A549 (cell line): ENCODE results near the gene NUFIP1. TPM values are rescaled to one million over a fixed set of nuclear protein-coding genes. Genes with fewer than 3 reads are reported as not detected.

Experiments used
- ATAC-seq, 2 experiments: fragments of 200-7000 bp in 1 of 2; fragments of >200 bp in 1 of 2; cut with Nextera tagmentation in 1 of 2; cut with Tn5 transposase in 1 of 2; 3 replicates each; pipeline versions ENCODE4 v1.8.0 to v1.9.1; 2018 to 2020; ENCODE audit warnings: mild to moderate bottlenecking in 1 of 2, moderate library complexity in 1 of 2
- CTCF ChIA-PET: fragments of 300-600 bp; sonication (Branson Sonifier 250); formaldehyde crosslinking; extraction: SDS; loops from one replicate; lab custom pipeline; 2021; ENCODE audit warnings: antibody characterized with exemption, inconsistent platforms; lab: Yijun Ruan, JAX
- POLR2A ChIA-PET: fragments of 350-600 bp; formaldehyde crosslinking; extraction: SDS; loops from one replicate; lab custom pipeline; 2021; ENCODE audit warnings: antibody characterized with exemption, inconsistent platforms; lab: Yijun Ruan, JAX
- DNase-seq, 2 experiments: peaks; one replicate each; pipeline versions ENCODE4 v3.0.0 to v3.0.0-alpha.2; 2011 to 2016; ENCODE audit warnings: low read depth in 1 of 2, low spot score in 1 of 2
- FAIRE-seq: peaks from 2 replicates; lab custom pipeline; 2011; peaks lifted over from hg19 to GRCh38; lab: Jason Lieb, UNC
- H3K27ac ChIP-seq, 2 experiments: fragments of >200 bp; sonication (Bioruptor Twin); formaldehyde crosslinking; 3 replicates each; pipeline ENCODE4 v1.5.1; 2016 to 2017
- H3K4me1 ChIP-seq: fragments of >200 bp; sonication (Bioruptor Twin); formaldehyde crosslinking; 3 replicates; pipeline ENCODE4 v1.6.1; 2016
- H3K4me2 ChIP-seq: fragments of >200 bp; sonication (Bioruptor Twin); formaldehyde crosslinking; 3 replicates; pipeline ENCODE4 v1.6.1; 2016
- H3K4me3 ChIP-seq: fragments of >200 bp; sonication (Bioruptor Twin); formaldehyde crosslinking; 3 replicates; pipeline ENCODE4 v1.5.1; 2016
- H3K9me3 ChIP-seq: fragments of >200 bp; sonication (Bioruptor Twin); formaldehyde crosslinking; 3 replicates; pipeline ENCODE4 v1.6.1; 2016
- CBX2 ChIP-seq: fragments of 200-600 bp; sonication (generic); IDR thresholded peaks from 2 replicates; pipeline ENCODE4 v1.6.1; 2016; ENCODE audit warnings: low read depth, mild to moderate bottlenecking, borderline replicate concordance
- CEBPB ChIP-seq, 2 experiments: fragments of >200 bp in 1 of 2; sonication (Bioruptor Twin) in 1 of 2; formaldehyde crosslinking in 1 of 2; IDR thresholded peaks; 2 replicates each; pipeline ENCODE4 v1.6.1; 2012 to 2016
- FOSB ChIP-seq: fragments of 250-450 bp; sonication (Bioruptor Pico); IDR thresholded peaks from 2 replicates; pipeline ENCODE4 v1.5.0; 2020; ENCODE audit warnings: mild to moderate bottlenecking, moderate library complexity
- FOSL2 ChIP-seq, 2 experiments: fragments of 450-650 bp in 1 of 2; fragments of >200 bp in 1 of 2; sonication (Bioruptor Twin) in 1 of 2; formaldehyde crosslinking; IDR thresholded peaks; 2 replicates each; pipeline versions ENCODE4 v1.5.0 to v1.6.1; 2016 to 2020; ENCODE audit warnings: mild to moderate bottlenecking in 1 of 2, moderate library complexity in 1 of 2
- HEYL ChIP-seq: fragments of 250-450 bp; sonication (Bioruptor Pico); IDR thresholded peaks from 2 replicates; pipeline ENCODE4 v1.8.0; 2021; ENCODE audit warnings: mild to moderate bottlenecking, moderate library complexity
- HOXA7 ChIP-seq: fragments of 250-450 bp; sonication (Bioruptor Pico); IDR thresholded peaks from 2 replicates; pipeline ENCODE4 v1.5.0; 2020; ENCODE audit warnings: mild to moderate bottlenecking, moderate library complexity
- HOXB5 ChIP-seq: fragments of 250-450 bp; sonication (Bioruptor Pico); IDR thresholded peaks from 2 replicates; pipeline ENCODE4 v1.5.0; 2020; ENCODE audit warnings: mild to moderate bottlenecking, moderate library complexity
- KDM1A ChIP-seq: fragments of 200-600 bp; sonication (generic); IDR thresholded peaks from 2 replicates; pipeline ENCODE4 v1.6.1; 2016; ENCODE audit warnings: low read depth, mild to moderate bottlenecking
- KDM5A ChIP-seq: fragments of 200-600 bp; sonication (generic); IDR thresholded peaks from 2 replicates; pipeline ENCODE4 v1.6.1; 2016; ENCODE audit warnings: antibody characterized with exemption, mild to moderate bottlenecking
- MAFK ChIP-seq: fragments of 450-650 bp; IDR thresholded peaks from 2 replicates; pipeline ENCODE4 v1.6.1; 2014; ENCODE audit not compliant: partially characterized antibody
- NR3C1 ChIP-seq: fragments of >200 bp; sonication (Bioruptor Twin); formaldehyde crosslinking; IDR thresholded peaks from 3 replicates; pipeline ENCODE4 v1.6.1; 2017
- PHF8 ChIP-seq: fragments of 200-600 bp; sonication (generic); IDR thresholded peaks from 2 replicates; pipeline ENCODE4 v1.6.1; 2016; ENCODE audit warnings: low read depth, mild to moderate bottlenecking, antibody characterized with exemption, moderate library complexity, borderline replicate concordance
- POLR2A ChIP-seq: IDR thresholded peaks from 2 replicates; pipeline ENCODE4 v1.6.1; 2012; ENCODE audit warnings: mild to moderate bottlenecking, low read length
- POLR2AphosphoS2 ChIP-seq: conservative IDR thresholded peaks from 2 replicates; pipeline ENCODE4 v1.6.1; 2012; ENCODE audit warnings: low read length, improper control_type of control experiment, inconsistent platforms
- RCOR1 ChIP-seq: fragments of 150-350 bp; IDR thresholded peaks from 2 replicates; pipeline ENCODE4 v1.6.1; 2014; ENCODE audit warnings: antibody characterized with exemption, low read length, low read depth
- SMC3 ChIP-seq: fragments of >200 bp; sonication (Bioruptor Twin); formaldehyde crosslinking; IDR thresholded peaks from 3 replicates; pipeline ENCODE4 v1.6.1; 2018; ENCODE audit warnings: inconsistent platforms
- ZFP36 ChIP-seq: fragments of 450-650 bp; IDR thresholded peaks from 2 replicates; pipeline ENCODE4 v1.6.1; 2014; ENCODE audit warnings: borderline replicate concordance; ENCODE audit not compliant: partially characterized antibody
- WGBS: methylation state at CpG from one replicate; pipeline ENCODE4 v1.1.6; 2017; ENCODE audit errors: missing lambda C conversion rate; 5-methylcytosine and 5-hydroxymethylcytosine counted together
- polyA plus RNA-seq, 4 experiments: library from polyadenylated mRNA; depleted of rRNA in 3 of 4; stranded (reverse); fragments of >200 nt; fragmentation: RNase III in 1 of 4; extraction: RNeasy Plus Mini Kit Qiagen cat#74134 plus additional on column Dnase treatment in 1 of 4; gene quantifications; 2 replicates in 3 of 4; 3 replicates in 1 of 4; pipeline ENCODE4 v1.2.3, GENCODE V29; 2011 to 2017
- TF ChIP-seq, protein P1 (sequence below): fragments of 200-600 bp; sonication (generic); IDR thresholded peaks from 2 replicates; pipeline ENCODE4 v1.6.1; 2016; ENCODE audit warnings: antibody characterized with exemption, mild to moderate bottlenecking, moderate library complexity
- TF ChIP-seq, protein P2 (sequence below): fragments of 250-450 bp; sonication (Bioruptor Pico); IDR thresholded peaks from 2 replicates; pipeline ENCODE4 v1.5.0; 2021; ENCODE audit warnings: mild to moderate bottlenecking, moderate library complexity, borderline replicate concordance
- TF ChIP-seq, protein P3 (sequence below): fragments of >200 bp; sonication (Bioruptor Twin); formaldehyde crosslinking; IDR thresholded peaks from 2 replicates; pipeline ENCODE4 v1.6.1; 2016
- TF ChIP-seq, protein P4 (sequence below): IDR thresholded peaks from 2 replicates; pipeline ENCODE4 v1.6.1; 2012
- TF ChIP-seq, protein P5 (sequence below): fragments of 450-650 bp; IDR thresholded peaks from 2 replicates; pipeline ENCODE4 v1.6.1; 2014; ENCODE audit warnings: antibody characterized with exemption
- TF ChIP-seq, protein P6 (sequence below): fragments of >200 bp; sonication (Bioruptor Twin); formaldehyde crosslinking; IDR thresholded peaks from 3 replicates; pipeline ENCODE4 v1.6.1; 2016

NUFIP1 gene
- polyA plus RNA-seq, 2 of the 4 experiments (the other 2 are of a cell fraction): 3.7 to 6.3 TPM

DNA sequence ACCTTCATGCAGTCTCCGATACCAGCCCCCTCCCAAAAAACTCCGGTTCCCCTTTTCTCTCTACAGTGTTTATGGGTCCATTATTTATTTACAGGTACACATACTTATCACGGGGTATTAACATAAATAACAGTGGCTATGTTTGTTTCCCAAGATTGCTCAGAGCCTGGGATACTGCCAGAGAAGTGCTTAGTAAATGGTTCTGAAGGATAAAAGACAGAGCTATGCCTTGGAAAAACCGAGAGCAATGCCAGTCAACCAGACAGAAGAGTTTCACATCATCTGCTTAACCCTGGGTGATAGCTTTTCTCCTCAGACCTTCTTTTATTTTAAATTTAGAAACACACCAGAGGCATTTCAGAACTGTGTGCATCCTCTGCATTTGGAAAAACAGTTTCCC is 61.3 kb downstream of the NUFIP1 start (continued):
- TF ChIP-seq, protein P1, sequence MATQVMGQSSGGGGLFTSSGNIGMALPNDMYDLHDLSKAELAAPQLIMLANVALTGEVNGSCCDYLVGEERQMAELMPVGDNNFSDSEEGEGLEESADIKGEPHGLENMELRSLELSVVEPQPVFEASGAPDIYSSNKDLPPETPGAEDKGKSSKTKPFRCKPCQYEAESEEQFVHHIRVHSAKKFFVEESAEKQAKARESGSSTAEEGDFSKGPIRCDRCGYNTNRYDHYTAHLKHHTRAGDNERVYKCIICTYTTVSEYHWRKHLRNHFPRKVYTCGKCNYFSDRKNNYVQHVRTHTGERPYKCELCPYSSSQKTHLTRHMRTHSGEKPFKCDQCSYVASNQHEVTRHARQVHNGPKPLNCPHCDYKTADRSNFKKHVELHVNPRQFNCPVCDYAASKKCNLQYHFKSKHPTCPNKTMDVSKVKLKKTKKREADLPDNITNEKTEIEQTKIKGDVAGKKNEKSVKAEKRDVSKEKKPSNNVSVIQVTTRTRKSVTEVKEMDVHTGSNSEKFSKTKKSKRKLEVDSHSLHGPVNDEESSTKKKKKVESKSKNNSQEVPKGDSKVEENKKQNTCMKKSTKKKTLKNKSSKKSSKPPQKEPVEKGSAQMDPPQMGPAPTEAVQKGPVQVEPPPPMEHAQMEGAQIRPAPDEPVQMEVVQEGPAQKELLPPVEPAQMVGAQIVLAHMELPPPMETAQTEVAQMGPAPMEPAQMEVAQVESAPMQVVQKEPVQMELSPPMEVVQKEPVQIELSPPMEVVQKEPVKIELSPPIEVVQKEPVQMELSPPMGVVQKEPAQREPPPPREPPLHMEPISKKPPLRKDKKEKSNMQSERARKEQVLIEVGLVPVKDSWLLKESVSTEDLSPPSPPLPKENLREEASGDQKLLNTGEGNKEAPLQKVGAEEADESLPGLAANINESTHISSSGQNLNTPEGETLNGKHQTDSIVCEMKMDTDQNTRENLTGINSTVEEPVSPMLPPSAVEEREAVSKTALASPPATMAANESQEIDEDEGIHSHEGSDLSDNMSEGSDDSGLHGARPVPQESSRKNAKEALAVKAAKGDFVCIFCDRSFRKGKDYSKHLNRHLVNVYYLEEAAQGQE: no peak
- TF ChIP-seq HOXA7 (CRISPR knock-in tag) (no peak), ZFP36 (no peak), POLR2AphosphoS2 (no peak), KDM5A (no peak)
- TF ChIP-seq, protein P2, sequence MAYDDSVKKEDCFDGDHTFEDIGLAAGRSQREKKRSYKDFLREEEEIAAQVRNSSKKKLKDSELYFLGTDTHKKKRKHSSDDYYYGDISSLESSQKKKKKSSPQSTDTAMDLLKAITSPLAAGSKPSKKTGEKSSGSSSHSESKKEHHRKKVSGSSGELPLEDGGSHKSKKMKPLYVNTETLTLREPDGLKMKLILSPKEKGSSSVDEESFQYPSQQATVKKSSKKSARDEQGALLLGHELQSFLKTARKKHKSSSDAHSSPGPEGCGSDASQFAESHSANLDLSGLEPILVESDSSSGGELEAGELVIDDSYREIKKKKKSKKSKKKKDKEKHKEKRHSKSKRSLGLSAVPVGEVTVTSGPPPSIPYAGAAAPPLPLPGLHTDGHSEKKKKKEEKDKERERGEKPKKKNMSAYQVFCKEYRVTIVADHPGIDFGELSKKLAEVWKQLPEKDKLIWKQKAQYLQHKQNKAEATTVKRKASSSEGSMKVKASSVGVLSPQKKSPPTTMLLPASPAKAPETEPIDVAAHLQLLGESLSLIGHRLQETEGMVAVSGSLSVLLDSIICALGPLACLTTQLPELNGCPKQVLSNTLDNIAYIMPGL (CRISPR knock-in tag): no peak
- TF ChIP-seq, protein P3, sequence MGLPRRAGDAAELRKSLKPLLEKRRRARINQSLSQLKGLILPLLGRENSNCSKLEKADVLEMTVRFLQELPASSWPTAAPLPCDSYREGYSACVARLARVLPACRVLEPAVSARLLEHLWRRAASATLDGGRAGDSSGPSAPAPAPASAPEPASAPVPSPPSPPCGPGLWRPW: no peak

DNA sequence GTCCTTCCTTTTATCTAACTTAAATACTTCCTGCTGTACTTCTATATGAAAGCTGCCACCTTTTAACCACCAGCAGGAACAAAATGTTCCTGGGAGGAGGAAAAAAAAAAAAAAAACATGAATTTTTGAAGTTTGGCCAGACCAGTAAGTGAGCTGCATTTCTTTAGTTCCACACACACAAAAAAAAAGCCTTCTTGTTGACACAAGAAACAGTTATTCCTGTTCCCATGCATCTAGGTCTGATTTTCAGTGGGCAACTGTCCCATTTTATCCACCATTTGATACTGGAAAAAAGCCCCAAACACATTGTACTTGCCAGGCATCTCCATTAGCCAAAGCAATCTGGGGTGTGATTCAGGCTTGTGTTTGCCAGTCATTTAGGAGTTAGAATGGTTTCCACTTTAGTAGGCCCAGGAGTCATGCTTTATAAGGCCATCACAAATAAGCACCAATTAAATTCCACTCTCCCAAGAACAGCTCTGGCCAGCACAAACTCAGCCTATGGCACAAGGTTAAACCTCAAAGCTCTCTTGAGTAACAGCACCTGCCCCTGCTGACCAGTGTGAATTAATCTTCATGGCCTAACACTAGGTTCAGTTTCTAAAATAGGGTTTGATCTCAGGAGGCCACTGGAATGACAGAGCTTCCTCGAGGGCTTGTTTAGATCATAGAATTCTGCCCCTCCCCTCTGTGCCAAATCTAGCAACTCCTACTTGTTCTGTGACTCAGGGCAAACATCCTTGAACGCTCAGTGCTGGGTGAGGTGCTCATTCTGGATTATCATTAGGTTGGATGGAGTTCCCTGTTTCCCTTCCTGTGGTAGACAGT is 67.1 kb downstream of the NUFIP1 start:
- DNase-seq (peak; percentile 59 to 92), FAIRE-seq (no peak), ATAC-seq (peak; percentile 40 to 70; a peak in 5 of 6 replicates)
- Histone ChIP-seq H3K9me3 (no peaks in the 10 kb centered on the region), H3K27ac (peak overlapping the region; percentile 92 to 96), H3K4me1 (peaks cover 35% of the 10 kb centered on the region), H3K4me3 (no peak overlapping the region; the same call in 2 of the 3 replicates), H3K4me2 (peak overlapping the region; percentile 77)
- ChIA-PET POLR2A (interaction anchor here (0.9 kb wide), 1 partner anchor 105 kb away, joined by 3 read pairs; no protein-coding TSS in a partner anchor), CTCF (interaction anchor here (1.0 to 1.7 kb wide), 5 partner anchors 17 to 331 kb away, joined by 3 to 4 read pairs (median 3); no protein-coding TSS in a partner anchor)
- 0% methylated on average over 1 of the region's 2 CpGs for WGBS
- TF ChIP-seq NR3C1 (no peak), MAFK (peak; percentile 17), FOSL2 (IDR thresholded peaks at IDR 0.05) (0 out of 2 replicates have a peak, but pooled peaks have one; percentile 12), FOSL2 (CRISPR knock-in tag; IDR thresholded peaks at IDR 0.05) (peak; percentile 65; the same call in 1 of the 2 replicates), SMC3 (0 out of 3 replicates have a peak, but pooled peaks have one; percentile 3)
- TF ChIP-seq, protein P4, sequence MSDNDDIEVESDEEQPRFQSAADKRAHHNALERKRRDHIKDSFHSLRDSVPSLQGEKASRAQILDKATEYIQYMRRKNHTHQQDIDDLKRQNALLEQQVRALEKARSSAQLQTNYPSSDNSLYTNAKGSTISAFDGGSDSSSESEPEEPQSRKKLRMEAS: peak; percentile 54

DNA sequence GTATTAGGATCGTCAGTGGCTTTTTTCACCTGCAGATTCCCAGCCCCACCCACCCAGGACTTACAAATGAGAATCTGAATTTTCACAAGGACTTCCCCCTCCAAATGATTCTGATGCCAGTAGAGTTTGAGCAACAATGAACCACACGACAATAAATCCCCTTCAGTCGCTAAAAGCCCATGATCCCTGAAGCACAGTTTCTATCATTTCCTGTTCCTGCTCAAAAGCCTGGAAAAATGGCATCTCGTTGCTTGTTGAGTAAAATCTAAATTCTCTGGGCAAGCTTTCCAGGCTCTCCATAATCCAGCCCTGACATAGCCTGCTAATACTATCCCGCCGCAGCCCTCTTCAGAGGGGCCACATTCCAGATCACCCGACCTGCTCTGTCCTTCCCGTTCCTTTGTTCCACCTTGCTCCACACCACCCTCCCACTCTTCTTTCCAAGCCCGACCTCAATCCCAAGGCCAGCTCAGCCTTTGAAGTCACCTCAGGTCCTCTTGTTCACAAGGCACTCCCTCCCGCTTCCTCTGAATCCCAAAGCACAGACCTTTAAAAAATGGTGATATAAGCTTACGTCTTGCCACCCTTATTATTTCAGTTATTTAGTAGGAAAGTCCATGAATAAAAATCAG is 67.9 kb downstream of the NUFIP1 start:
- ATAC-seq (no peak), DNase-seq (no peak), FAIRE-seq (no peak)
- CTCF ChIA-PET: interaction anchor here (1.0 to 1.7 kb wide), 3 partner anchors 16 to 49 kb away, joined by 3 to 4 read pairs (median 3); no protein-coding TSS in a partner anchor
- no peaks in the 10 kb centered on the region for H3K9me3 ChIP-seq
- POLR2A ChIA-PET: no interaction called here
- peak overlapping the region; percentile 92 to 96 for H3K27ac ChIP-seq
- 91% methylated on average over 11 of the region's 11 CpGs for WGBS
- peaks cover 35% of the 10 kb centered on the region for H3K4me1 ChIP-seq
- H3K4me3 ChIP-seq: no peak overlapping the region
- H3K4me2 ChIP-seq: peak overlapping the region; percentile 77
- TF ChIP-seq HOXA7 (CRISPR knock-in tag): no peak
- TF ChIP-seq POLR2A: no peak
- TF ChIP-seq, protein P5, sequence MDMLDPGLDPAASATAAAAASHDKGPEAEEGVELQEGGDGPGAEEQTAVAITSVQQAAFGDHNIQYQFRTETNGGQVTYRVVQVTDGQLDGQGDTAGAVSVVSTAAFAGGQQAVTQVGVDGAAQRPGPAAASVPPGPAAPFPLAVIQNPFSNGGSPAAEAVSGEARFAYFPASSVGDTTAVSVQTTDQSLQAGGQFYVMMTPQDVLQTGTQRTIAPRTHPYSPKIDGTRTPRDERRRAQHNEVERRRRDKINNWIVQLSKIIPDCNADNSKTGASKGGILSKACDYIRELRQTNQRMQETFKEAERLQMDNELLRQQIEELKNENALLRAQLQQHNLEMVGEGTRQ: no peak
- no peak for TF ChIP-seq SMC3
- TF ChIP-seq PHF8: no peak
- TF ChIP-seq CBX2: no peak
- no peak for TF ChIP-seq FOSB (CRISPR knock-in tag)
- TF ChIP-seq HEYL: no peak
- TF ChIP-seq FOSL2 (IDR thresholded peaks at IDR 0.05): no peak
- TF ChIP-seq FOSL2 (CRISPR knock-in tag; IDR thresholded peaks at IDR 0.05): no peak
- TF ChIP-seq HOXB5 (CRISPR knock-in tag): no peak
- TF ChIP-seq RCOR1: no peak
- no peak for TF ChIP-seq CEBPB (IDR thresholded peaks at IDR 0.05)
- TF ChIP-seq, protein P6, sequence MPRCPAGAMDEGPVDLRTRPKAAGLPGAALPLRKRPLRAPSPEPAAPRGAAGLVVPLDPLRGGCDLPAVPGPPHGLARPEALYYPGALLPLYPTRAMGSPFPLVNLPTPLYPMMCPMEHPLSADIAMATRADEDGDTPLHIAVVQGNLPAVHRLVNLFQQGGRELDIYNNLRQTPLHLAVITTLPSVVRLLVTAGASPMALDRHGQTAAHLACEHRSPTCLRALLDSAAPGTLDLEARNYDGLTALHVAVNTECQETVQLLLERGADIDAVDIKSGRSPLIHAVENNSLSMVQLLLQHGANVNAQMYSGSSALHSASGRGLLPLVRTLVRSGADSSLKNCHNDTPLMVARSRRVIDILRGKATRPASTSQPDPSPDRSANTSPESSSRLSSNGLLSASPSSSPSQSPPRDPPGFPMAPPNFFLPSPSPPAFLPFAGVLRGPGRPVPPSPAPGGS: no peak
- TF ChIP-seq KDM1A: no peak
